K562 (cell line): ENCODE data around the gene TNIP1. TPM values are rescaled to one million over a fixed set of nuclear protein-coding genes. Genes with fewer than 3 reads are reported as not detected.

Source experiments
- E4F1 ChIP-seq: fragments of 250-450 bp; sonication (Bioruptor Pico); IDR thresholded peaks from 2 replicates; pipeline ENCODE4 v1.5.0; 2021; ENCODE audit warnings: mild to moderate bottlenecking, borderline replicate concordance
- FOXK1 ChIP-seq: sonication (generic); formaldehyde crosslinking; IDR thresholded peaks from 2 replicates; pipeline ENCODE4 v1.8.0; 2022; ENCODE audit warnings: missing genetic modification reagents, mild to moderate bottlenecking, borderline replicate concordance
- FOXM1 ChIP-seq, 2 experiments: fragments of 450-650 bp in 1 of 2; sonication (generic) in 1 of 2; formaldehyde crosslinking in 1 of 2; IDR thresholded peaks; 2 replicates each; pipeline versions ENCODE4 v1.6.1 to v1.9.0; 2017 to 2022; ENCODE audit warnings: low read depth in 2 of 2, mild to moderate bottlenecking in 2 of 2, missing genetic modification reagents in 1 of 2, moderate library complexity in 1 of 2
- JUN ChIP-seq, 2 experiments: sonication (generic) in 1 of 2; formaldehyde crosslinking in 1 of 2; IDR thresholded peaks; 2 replicates each; pipeline versions ENCODE4 v1.6.1 to v1.8.0; 2012 to 2022; ENCODE audit warnings: borderline replicate concordance in 2 of 2, mild to moderate bottlenecking in 2 of 2, improper control_type of control experiment in 1 of 2, low read depth in 1 of 2, low read length in 1 of 2, missing genetic modification reagents in 1 of 2
- NR1H2 ChIP-seq: sonication (generic); formaldehyde crosslinking; IDR thresholded peaks from 2 replicates; pipeline ENCODE4 v1.4.0; 2020; ENCODE audit warnings: mild to moderate bottlenecking, missing genetic modification reagents
- POLR2G ChIP-seq: fragments of 200-400 bp; formaldehyde crosslinking; IDR thresholded peaks from 2 replicates; pipeline ENCODE4 v1.6.1; 2017; ENCODE audit warnings: low read depth, mild to moderate bottlenecking, antibody characterized with exemption, low read length, moderate library complexity
- PYGO2 ChIP-seq: fragments of 450-650 bp; IDR thresholded peaks from 2 replicates; pipeline ENCODE4 v1.6.1; 2016; ENCODE audit warnings: mild to moderate bottlenecking, missing genetic modification characterization, moderate library complexity, missing compliant biosample characterization
- RBM15 ChIP-seq: fragments of 200-400 bp; formaldehyde crosslinking; IDR thresholded peaks from 2 replicates; pipeline ENCODE4 v1.6.1; 2018; ENCODE audit warnings: mild to moderate bottlenecking, low read length, moderate library complexity; ENCODE audit not compliant: insufficient read depth
- SP2 ChIP-seq: IDR thresholded peaks from 2 replicates; pipeline ENCODE4 v1.6.1; 2011; ENCODE audit warnings: mild to moderate bottlenecking, low read depth, low read length, moderate library complexity; ENCODE audit not compliant: poor library complexity, severe bottlenecking; ENCODE audit errors: extremely low read depth
- SRSF1 ChIP-seq: fragments of 200-400 bp; formaldehyde crosslinking; IDR thresholded peaks from 2 replicates; pipeline ENCODE4 v1.6.1; 2017; ENCODE audit warnings: mild to moderate bottlenecking, low read depth, low read length, moderate library complexity
- TAF9B ChIP-seq: fragments of 450-650 bp; IDR thresholded peaks from 2 replicates; pipeline ENCODE4 v1.6.1; 2018; ENCODE audit warnings: mild to moderate bottlenecking; ENCODE audit not compliant: partially characterized antibody
- ZMIZ1 ChIP-seq, 2 experiments: fragments of 150-350 bp in 1 of 2; IDR thresholded peaks; 2 replicates each; pipeline ENCODE4 v1.6.1; 2012 to 2016; ENCODE audit warnings: low read depth in 2 of 2, low read length in 2 of 2, mild to moderate bottlenecking in 1 of 2, moderate library complexity in 1 of 2
- ZNF197 ChIP-seq: fragments of 200-800 bp; sonication (Bioruptor generic); IDR thresholded peaks from 2 replicates; pipeline ENCODE4 v1.6.1; 2016; ENCODE audit warnings: low read depth, missing genetic modification characterization, missing compliant biosample characterization
- ZNF583 ChIP-seq: fragments of 250-450 bp; sonication (Bioruptor Pico); IDR thresholded peaks from 2 replicates; pipeline ENCODE4 v1.4.0; 2020
- polyA plus RNA-seq, 8 experiments: library from polyadenylated mRNA; depleted of rRNA in 4 of 8; stranded (reverse) in 5 of 8; unstranded in 3 of 8; fragments of >200 nt; fragmentation: Nextera tagmentation in 2 of 8; fragmentation: Illumina TruSeq in 1 of 8; extraction: Ambion mirVana in 2 of 8; extraction: Trizol in 1 of 8; gene quantifications; 2 replicates each; pipeline versions ENCODE4 v1.2.1 to v1.2.3, GENCODE V29; 2011 to 2014; ENCODE audit warnings: inconsistent platforms in 1 of 8, missing spikeins in 1 of 8
- total RNA-seq, 7 experiments: library from RNA; depleted of rRNA in 6 of 7; stranded (reverse); fragments of >200 nt in 6 of 7; fragmentation: Illumina TruSeq in 2 of 7; extraction: Trizol in 2 of 7; gene quantifications; 2 replicates each; pipeline versions ENCODE4 v1.2.1 to v1.2.3, GENCODE V29; 2011 to 2021; ENCODE audit warnings: low replicate concordance in 1 of 7
- TF ChIP-seq, protein P1 (sequence below), 2 experiments: fragments of 250-450 bp in 1 of 2; fragments of 450-650 bp in 1 of 2; sonication (Bioruptor Pico) in 1 of 2; IDR thresholded peaks; 2 replicates each; pipeline versions ENCODE4 v1.6.1 to v1.8.0; 2016 to 2021; ENCODE audit warnings: mild to moderate bottlenecking in 2 of 2, moderate library complexity in 2 of 2, missing compliant biosample characterization in 1 of 2, missing genetic modification characterization in 1 of 2
- TF ChIP-seq, protein P2 (sequence below): fragments of 250-450 bp; sonication (Bioruptor Pico); IDR thresholded peaks from 2 replicates; pipeline ENCODE4 v1.4.0; 2020

The TNIP1 gene
- total and polyA plus RNA-seq, 9 of the 15 experiments (the other 6 are each of a cell fraction or from before 2014, with no cell fraction given): 0.46 to 41.0 (median 24.6) TPM

GRCh38 chr5:151080613-151081430, at the start of gene TNIP1 (continued):
- TF ChIP-seq RBM15: no peak
- peak; percentile 55 for TF ChIP-seq TAF9B
- 0 out of 4 replicates have a peak, but pooled peaks of 1 of the 2 experiments have one; percentile 9 for TF ChIP-seq ZMIZ1 (IDR thresholded peaks at IDR 0.05; ENCODE audit: low read depth in 2 of 2, low read length in 2 of 2)
- peak; percentile 80 for TF ChIP-seq SP2
- no peak for TF ChIP-seq FOXM1 (IDR thresholded peaks at IDR 0.05; ENCODE audit: low read depth)
- TF ChIP-seq FOXM1 (CRISPR knock-in tag; IDR thresholded peaks at IDR 0.05; ENCODE audit: low read depth): peak; percentile 88; the same call in 1 of the 2 replicates
- TF ChIP-seq ZNF583 (CRISPR knock-in tag): 0 out of 2 replicates have a peak, but pooled peaks have one; percentile 68
- TF ChIP-seq PYGO2 (tag): no peak
- TF ChIP-seq E4F1: no peak
- TF ChIP-seq NR1H2 (CRISPR knock-in tag): 0 out of 2 replicates have a peak, but pooled peaks have one; percentile 45
- TF ChIP-seq POLR2G: peak; percentile 94
- TF ChIP-seq, protein P1, sequence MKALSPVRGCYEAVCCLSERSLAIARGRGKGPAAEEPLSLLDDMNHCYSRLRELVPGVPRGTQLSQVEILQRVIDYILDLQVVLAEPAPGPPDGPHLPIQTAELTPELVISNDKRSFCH (CRISPR knock-in tag; IDR thresholded peaks at IDR 0.05): no peak
- TF ChIP-seq, protein P1 (tag; IDR thresholded peaks at IDR 0.05): peak; percentile 17; the same call in 1 of the 2 replicates
- TF ChIP-seq, protein P2, sequence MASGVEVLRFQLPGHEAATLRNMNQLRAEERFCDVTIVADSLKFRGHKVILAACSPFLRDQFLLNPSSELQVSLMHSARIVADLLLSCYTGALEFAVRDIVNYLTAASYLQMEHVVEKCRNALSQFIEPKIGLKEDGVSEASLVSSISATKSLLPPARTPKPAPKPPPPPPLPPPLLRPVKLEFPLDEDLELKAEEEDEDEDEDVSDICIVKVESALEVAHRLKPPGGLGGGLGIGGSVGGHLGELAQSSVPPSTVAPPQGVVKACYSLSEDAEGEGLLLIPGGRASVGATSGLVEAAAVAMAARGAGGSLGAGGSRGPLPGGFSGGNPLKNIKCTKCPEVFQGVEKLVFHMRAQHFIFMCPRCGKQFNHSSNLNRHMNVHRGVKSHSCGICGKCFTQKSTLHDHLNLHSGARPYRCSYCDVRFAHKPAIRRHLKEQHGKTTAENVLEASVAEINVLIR: 0 out of 2 replicates have a peak, but pooled peaks have one; percentile 2
- peak; percentile 83; the same call in 1 of the 2 replicates for TF ChIP-seq SRSF1
- TF ChIP-seq JUN (IDR thresholded peaks at IDR 0.05; ENCODE audit: borderline replicate concordance, low read depth, low read length): peak; percentile 6; the same call in 1 of the 2 replicates
- TF ChIP-seq JUN (CRISPR knock-in tag; IDR thresholded peaks at IDR 0.05; ENCODE audit: borderline replicate concordance): peak; percentile 90; the same call in 1 of the 2 replicates
- TF ChIP-seq FOXK1: peak; percentile 44; the same call in 1 of the 2 replicates
- no peak for TF ChIP-seq ZNF197 (CRISPR knock-in tag)
